Skeletal muscle tissue (tissue), 4 donors: ENCODE measurements around the gene TRIO. TPM values are rescaled to one million over a fixed set of nuclear protein-coding genes. Genes with fewer than 3 reads are reported as not detected.

ENCODE experiments used
- H3K27ac ChIP-seq: one replicate; pipeline ENCODE4 v1.7.0; 2013; ENCODE audit warnings: mild to moderate bottlenecking, low read depth, low read length, inconsistent platforms
- H3K27me3 ChIP-seq, 3 donors: one replicate each; pipeline ENCODE4 v1.7.0; 2013; ENCODE audit warnings: low read length in 3 of 3; ENCODE audit not compliant: control insufficient read depth in 3 of 3, insufficient read depth in 3 of 3
- H3K36me3 ChIP-seq, 3 donors: one replicate each; pipeline ENCODE4 v1.7.0; 2013; ENCODE audit warnings: low read length in 3 of 3; ENCODE audit not compliant: control insufficient read depth in 3 of 3, insufficient read depth in 3 of 3
- H3K4me1 ChIP-seq, 3 donors: one replicate each; pipeline ENCODE4 v1.7.0; 2013; ENCODE audit warnings: low read length in 3 of 3, mild to moderate bottlenecking in 3 of 3; ENCODE audit not compliant: control insufficient read depth in 3 of 3, insufficient read depth in 3 of 3
- H3K4me3 ChIP-seq, 3 donors: one replicate each; pipeline ENCODE4 v1.7.0; 2013; ENCODE audit warnings: low read length in 3 of 3
- H3K9ac ChIP-seq, 3 donors: one replicate each; pipeline ENCODE4 v1.7.0; 2013; ENCODE audit warnings: low read length in 3 of 3, mild to moderate bottlenecking in 3 of 3, moderate library complexity in 2 of 3, low read depth in 1 of 3
- H3K9me3 ChIP-seq, 3 donors: one replicate each; pipeline ENCODE4 v1.7.0; 2013; ENCODE audit warnings: low read length in 3 of 3; ENCODE audit not compliant: control insufficient read depth in 3 of 3
- total RNA-seq: library from RNA; depleted of rRNA; stranded (reverse); fragments of >200 nt; gene quantifications from one replicate; pipeline ENCODE4 v1.2.3, GENCODE V29; 2014
- donor health status: Osteomylitis.

The TRIO gene
- total RNA-seq, 1 donor from 2014 or later, result 200 TPM

- H3K36me3 ChIP-seq, result peaks cover 38 to 62% (median 56%) of the 10 kb centered on the region in 3 donors
- no peak overlapping the region for H3K4me3 ChIP-seq
- H3K4me1 ChIP-seq, result no peaks in the 10 kb centered on the region
- no peaks in the 10 kb centered on the region for H3K9me3 ChIP-seq
- H3K9ac ChIP-seq, result no peak overlapping the region
- H3K27me3 ChIP-seq, result no peaks in the 10 kb centered on the region
- H3K27ac ChIP-seq, result no peak overlapping the region
Observed at GRCh38 chr5:14362491-14362890, 219.3 kb downstream of the TRIO start.

GRCh38 chr5:14364096-14364495 lies 221.0 kb downstream of the TRIO start:
- no peak overlapping the region for H3K9ac ChIP-seq
- no peaks in the 10 kb centered on the region for H3K27me3 ChIP-seq
- H3K4me3 ChIP-seq, result no peak overlapping the region
- no peaks in the 10 kb centered on the region for H3K9me3 ChIP-seq
- H3K4me1 ChIP-seq, result no peaks in the 10 kb centered on the region
- H3K36me3 ChIP-seq, result peaks cover 46 to 76% (median 71%) of the 10 kb centered on the region in 3 donors
- H3K27ac ChIP-seq, result no peak overlapping the region

GRCh38 chr5:14364576-14365472 lies 221.7 kb downstream of the TRIO start:
- H3K4me1 ChIP-seq, result no peaks in the 10 kb centered on the region
- H3K9me3 ChIP-seq, result no peaks in the 10 kb centered on the region
- H3K27me3 ChIP-seq, result no peaks in the 10 kb centered on the region
- no peak overlapping the region for H3K4me3 ChIP-seq
- no peak overlapping the region for H3K27ac ChIP-seq
- peaks cover 45 to 76% (median 70%) of the 10 kb centered on the region in 3 donors for H3K36me3 ChIP-seq
- no peak overlapping the region for H3K9ac ChIP-seq

GRCh38 chr5:14365831-14366430 lies 222.8 kb downstream of the TRIO start:
- no peaks in the 10 kb centered on the region for H3K9me3 ChIP-seq
- H3K36me3 ChIP-seq, result peaks cover 40 to 76% (median 70%) of the 10 kb centered on the region in 3 donors
- no peaks in the 10 kb centered on the region for H3K27me3 ChIP-seq

GRCh38 chr5:14366763-14367162 lies 223.6 kb downstream of the TRIO start:
- Histone ChIP-seq H3K9ac (no peak overlapping the region), H3K36me3 (peaks cover 40 to 74% (median 72%) of the 10 kb centered on the region in 3 donors), H3K27ac (no peak overlapping the region), H3K4me3 (no peak overlapping the region), H3K27me3 (no peaks in the 10 kb centered on the region), H3K4me1 (no peaks in the 10 kb centered on the region), H3K9me3 (no peaks in the 10 kb centered on the region)

More at GRCh38 chr5:14365831-14366430, 222.8 kb downstream of the TRIO start:
- H3K4me1 ChIP-seq, result no peaks in the 10 kb centered on the region
- no peak overlapping the region for H3K4me3 ChIP-seq
- H3K27ac ChIP-seq, result no peak overlapping the region
- H3K9ac ChIP-seq, result no peak overlapping the region

GRCh38 chr5:14367364-14367763 lies 224.2 kb downstream of the TRIO start:
- H3K27ac ChIP-seq, result no peak overlapping the region
- H3K4me3 ChIP-seq, result no peak overlapping the region
- H3K9me3 ChIP-seq, result no peaks in the 10 kb centered on the region
- H3K36me3 ChIP-seq, result peaks cover 40 to 75% (median 72%) of the 10 kb centered on the region in 3 donors
- no peak overlapping the region for H3K9ac ChIP-seq
- H3K4me1 ChIP-seq, result no peaks in the 10 kb centered on the region
- no peaks in the 10 kb centered on the region for H3K27me3 ChIP-seq

- H3K9ac ChIP-seq, result no peak overlapping the region
- no peak overlapping the region for H3K4me3 ChIP-seq
- H3K36me3 ChIP-seq, result peaks cover 38 to 78% (median 70%) of the 10 kb centered on the region in 3 donors
- H3K9me3 ChIP-seq, result no peaks in the 10 kb centered on the region
- H3K27me3 ChIP-seq, result no peaks in the 10 kb centered on the region
- H3K27ac ChIP-seq, result no peak overlapping the region
- no peaks in the 10 kb centered on the region for H3K4me1 ChIP-seq
Observed at GRCh38 chr5:14369780-14370179, 226.6 kb downstream of the TRIO start.

- Histone ChIP-seq H3K27me3 (no peaks in the 10 kb centered on the region), H3K9ac (no peak overlapping the region), H3K9me3 (no peaks in the 10 kb centered on the region), H3K4me1 (no peaks in the 10 kb centered on the region), H3K36me3 (peaks cover 32 to 76% (median 64%) of the 10 kb centered on the region in 3 donors), H3K27ac (no peak overlapping the region), H3K4me3 (no peak overlapping the region)
Observed at GRCh38 chr5:14370386-14370785, 227.2 kb downstream of the TRIO start.

- Histone ChIP-seq H3K36me3 (peaks cover 17 to 67% (median 45%) of the 10 kb centered on the region in 3 donors), H3K4me3 (no peak overlapping the region)
Observed at GRCh38 chr5:14373685-14374084, 230.5 kb downstream of the TRIO start.

GRCh38 chr5:14374100-14374499 lies 231.0 kb downstream of the TRIO start:
- no peaks in the 10 kb centered on the region for H3K27me3 ChIP-seq

More at GRCh38 chr5:14373685-14374084, 230.5 kb downstream of the TRIO start:
- Histone ChIP-seq H3K9ac (no peak overlapping the region), H3K9me3 (no peaks in the 10 kb centered on the region), H3K4me1 (no peaks in the 10 kb centered on the region), H3K27me3 (no peaks in the 10 kb centered on the region), H3K27ac (no peak overlapping the region)

More at GRCh38 chr5:14374100-14374499, 231.0 kb downstream of the TRIO start:
- Histone ChIP-seq H3K36me3 (peaks cover 18 to 67% (median 45%) of the 10 kb centered on the region in 3 donors), H3K4me3 (no peak overlapping the region), H3K4me1 (no peaks in the 10 kb centered on the region), H3K27ac (no peak overlapping the region), H3K9me3 (no peaks in the 10 kb centered on the region), H3K9ac (no peak overlapping the region)
